B cell (primary cell): Measurements from ENCODE around the gene NCK1. TPM values are rescaled to one million over a fixed set of nuclear protein-coding genes. Genes with fewer than 3 reads are reported as not detected.

Experiments used
- polyA plus RNA-seq: library from polyadenylated mRNA; depleted of rRNA; stranded (reverse); fragments of >200 nt; gene quantifications from 2 replicates; pipeline ENCODE4 v1.2.3, GENCODE V29; 2012
- total RNA-seq, 2 donors: library from RNA; stranded (reverse); fragments of 120-200 nt in 1 of 2; gene quantifications; 1 replicate in 1 of 2; 2 replicates in 1 of 2; pipeline versions ENCODE4 v1.2.3 to v1.2.4, GENCODE V29; 2013 to 2022

Gene NCK1
- total and polyA plus RNA-seq, 2 donors (not counting 1 experiment from before 2014, with no cell fraction given): 12.6 to 32.4 TPM

Other genes with a start within 250 kb of the NCK1 start
- 77.0 and 85.9 TPM in 2 replicates for gene STAG1, start 109.8 kb upstream of the NCK1 start, total RNA-seq
- gene STAG1, start 109.8 kb upstream of the NCK1 start, polyA plus RNA-seq: 9.2 and 16.9 TPM in 2 replicates
- 6.3 and 9.4 TPM in 2 replicates for gene SLC35G2, start 43.1 kb upstream of the NCK1 start, total RNA-seq
- gene SLC35G2, start 43.1 kb upstream of the NCK1 start, polyA plus RNA-seq: 0.07 TPM in 1 of 2 replicates, not detected in the other
- 0.84 and 1.5 TPM in 2 replicates for gene IL20RB, start 95.8 kb downstream of the NCK1 start, total RNA-seq
- 0.22 and 0.58 TPM in 2 replicates for gene IL20RB, start 95.8 kb downstream of the NCK1 start, polyA plus RNA-seq